Kidney epithelial cell (primary cell): ENCODE results near the gene SETD2. TPM values are rescaled to one million over a fixed set of nuclear protein-coding genes. Genes with fewer than 3 reads are reported as not detected.

Experiments used
- DNase-seq: peaks from one replicate; pipeline ENCODE4 v3.0.0-alpha.2; 2010; ENCODE audit warnings: low read depth
- H3K27me3 ChIP-seq: 2 replicates; pipeline ENCODE4 v1.6.0; 2011; ENCODE audit warnings: low read length; ENCODE audit not compliant: control insufficient read depth, insufficient read depth
- H3K36me3 ChIP-seq: 2 replicates; pipeline ENCODE4 v1.5.1; 2011; ENCODE audit warnings: low read length; ENCODE audit not compliant: control insufficient read depth, insufficient read depth
- H3K4me3 ChIP-seq: 2 replicates; pipeline ENCODE4 v1.5.1; 2011; ENCODE audit warnings: low read depth, mild to moderate bottlenecking, control low read depth, low read length
- total RNA-seq: library from RNA; depleted of rRNA; stranded (reverse); fragments of >200 nt; gene quantifications from 2 replicates; pipeline ENCODE4 v1.2.3, GENCODE V29; 2015
- TF ChIP-seq, protein P1 (sequence below): IDR thresholded peaks from 2 replicates; pipeline ENCODE4 v1.5.1; 2011; ENCODE audit warnings: mild to moderate bottlenecking, moderate library complexity, low read length, control low read depth, inconsistent platforms; ENCODE audit not compliant: insufficient read depth, poor library complexity, severe bottlenecking

Gene SETD2
- total RNA-seq, 1 donor from 2014 or later, result 31.1 TPM

DNA sequence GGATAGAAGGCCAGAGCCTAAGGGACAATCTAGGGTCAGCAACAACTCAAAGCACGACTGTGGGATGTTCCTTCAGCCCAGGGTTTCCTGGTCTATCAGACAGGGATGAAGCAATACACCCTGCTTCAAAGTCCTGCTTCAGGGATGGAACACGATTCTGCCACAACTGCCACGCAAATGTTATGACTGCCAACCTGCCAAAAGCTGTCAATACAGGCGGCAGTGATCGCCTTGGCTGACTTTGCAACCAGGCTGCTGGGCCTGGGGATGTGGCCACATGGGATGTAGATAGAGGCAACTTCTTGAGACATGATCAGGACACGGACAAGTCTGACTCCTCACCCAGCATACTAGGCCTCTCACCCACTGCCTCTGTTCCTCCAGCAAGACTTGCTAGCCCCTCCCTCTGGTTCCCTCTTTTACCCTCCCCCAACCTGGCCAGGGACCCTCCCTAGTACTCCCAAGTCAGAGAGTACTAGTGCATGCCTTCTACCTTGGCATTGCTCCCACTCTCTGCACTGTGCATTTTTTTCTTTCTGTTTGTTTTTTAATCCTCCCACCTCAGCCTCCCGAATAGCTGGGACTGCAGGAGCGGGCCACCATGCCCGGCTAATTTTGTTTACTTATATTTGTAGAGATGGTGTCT lies 195.0 kb downstream of the SETD2 start:
- no peak for DNase-seq
- H3K4me3 ChIP-seq, result no peak overlapping the region
- TF ChIP-seq, protein P1, sequence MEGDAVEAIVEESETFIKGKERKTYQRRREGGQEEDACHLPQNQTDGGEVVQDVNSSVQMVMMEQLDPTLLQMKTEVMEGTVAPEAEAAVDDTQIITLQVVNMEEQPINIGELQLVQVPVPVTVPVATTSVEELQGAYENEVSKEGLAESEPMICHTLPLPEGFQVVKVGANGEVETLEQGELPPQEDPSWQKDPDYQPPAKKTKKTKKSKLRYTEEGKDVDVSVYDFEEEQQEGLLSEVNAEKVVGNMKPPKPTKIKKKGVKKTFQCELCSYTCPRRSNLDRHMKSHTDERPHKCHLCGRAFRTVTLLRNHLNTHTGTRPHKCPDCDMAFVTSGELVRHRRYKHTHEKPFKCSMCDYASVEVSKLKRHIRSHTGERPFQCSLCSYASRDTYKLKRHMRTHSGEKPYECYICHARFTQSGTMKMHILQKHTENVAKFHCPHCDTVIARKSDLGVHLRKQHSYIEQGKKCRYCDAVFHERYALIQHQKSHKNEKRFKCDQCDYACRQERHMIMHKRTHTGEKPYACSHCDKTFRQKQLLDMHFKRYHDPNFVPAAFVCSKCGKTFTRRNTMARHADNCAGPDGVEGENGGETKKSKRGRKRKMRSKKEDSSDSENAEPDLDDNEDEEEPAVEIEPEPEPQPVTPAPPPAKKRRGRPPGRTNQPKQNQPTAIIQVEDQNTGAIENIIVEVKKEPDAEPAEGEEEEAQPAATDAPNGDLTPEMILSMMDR, result no peak
- no peaks in the 10 kb centered on the region for H3K36me3 ChIP-seq
- H3K27me3 ChIP-seq, result no peaks in the 10 kb centered on the region

DNA sequence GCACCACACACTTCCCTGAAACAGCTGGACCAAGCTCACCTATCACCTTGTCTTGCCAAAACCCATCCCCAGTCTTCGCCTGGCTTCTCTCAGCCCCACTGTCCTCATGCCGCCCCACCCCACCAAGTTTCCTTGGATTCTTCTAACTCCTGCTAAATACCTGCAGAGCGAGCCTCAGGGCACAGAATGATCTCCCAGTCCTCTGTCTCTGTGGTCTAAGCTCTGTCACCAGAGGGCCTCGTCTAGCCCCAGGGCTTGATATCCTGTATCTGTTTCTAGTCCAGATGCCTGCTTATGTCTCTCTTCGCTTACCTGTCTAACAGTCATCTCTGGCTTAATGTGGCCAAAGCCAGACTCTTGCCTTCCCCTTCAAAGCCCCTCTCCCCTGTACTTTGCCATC lies 197.1 kb downstream of the SETD2 start:
- H3K27me3 ChIP-seq, result no peaks in the 10 kb centered on the region
- no peaks in the 10 kb centered on the region for H3K36me3 ChIP-seq
- no peak for DNase-seq
- TF ChIP-seq, protein P1, result no peak
- no peak overlapping the region for H3K4me3 ChIP-seq

Other genes with a start within 250 kb of the SETD2 start
- gene CCDC12, start 187.4 kb downstream of the SETD2 start, total RNA-seq, result 33.0 and 33.3 TPM in 2 replicates
- gene NBEAL2, start 184.4 kb downstream of the SETD2 start, total RNA-seq, result 37.5 and 53.7 TPM in 2 replicates
- gene KIF9, start 118.7 kb upstream of the SETD2 start, total RNA-seq, result 7.1 and 14.5 TPM in 2 replicates
- 21.5 and 26.3 TPM in 2 replicates for gene KLHL18, start 118.8 kb upstream of the SETD2 start, total RNA-seq
- 20.9 and 31.1 TPM in 2 replicates for gene PTPN23, start 216.9 kb upstream of the SETD2 start, total RNA-seq